HCT116 (cell line): Measurements from ENCODE around the gene VAMP7. TPM values are rescaled to one million over a fixed set of nuclear protein-coding genes. Genes with fewer than 3 reads are reported as not detected.

ENCODE experiments used
- ATAC-seq: fragments of 200-7000 bp; cut with Tn5 transposase; 2 replicates; pipeline ENCODE4 v1.9.1; 2020; ENCODE audit warnings: mild to moderate bottlenecking, moderate library complexity
- BruUV-seq: library from RNA; stranded (reverse); fragments of 400-500 nt; replicated peaks from 2 replicates; lab custom pipeline; 2021; lab: Mats Ljungman, UMichigan
- CTCF ChIA-PET: fragments of 300-600 bp; sonication (Branson Sonifier 250); formaldehyde crosslinking; loops from one replicate; lab custom pipeline; 2021; ENCODE audit warnings: antibody characterized with exemption; lab: Charles Lee
- POLR2A ChIA-PET: fragments of 300-600, 350-600 bp; sonication (Branson Sonifier 250); formaldehyde crosslinking; loops from one replicate; lab custom pipeline; 2021; ENCODE audit warnings: antibody characterized with exemption; lab: Charles Lee
- RAD21 ChIA-PET, 2 experiments: fragments of 300-600 bp; sonication (Branson Sonifier 250); formaldehyde crosslinking; loops; one replicate each; lab custom pipeline; 2023; ENCODE audit warnings: low total read pairs in 2 of 2; ENCODE audit not compliant: uncharacterized antibody in 2 of 2, unreplicated experiment in 2 of 2, low non-redundant PET in 1 of 2; lab: Charles Lee
- DNase-seq: peaks from one replicate; pipeline ENCODE4 v3.0.0-alpha.2; 2010; ENCODE audit warnings: low read depth, low spot score
- H2AFZ ChIP-seq: fragments of 200-600 bp; shearing (Covaris generic), sonication (generic); 2 replicates; pipeline ENCODE4 v1.6.1; 2017; ENCODE audit warnings: low read depth, mixed run types, mixed read lengths, antibody characterized with exemption, low read length; ENCODE audit not compliant: poor library complexity, severe bottlenecking
- H3K27ac ChIP-seq: 2 replicates; pipeline ENCODE4 v1.5.1; 2012; ENCODE audit warnings: low read depth, low read length
- H3K27me3 ChIP-seq: fragments of 200-600 bp; sonication (generic); 2 replicates; pipeline ENCODE4 v1.6.1; 2016; ENCODE audit warnings: mixed run types, low read length, mixed read lengths; ENCODE audit not compliant: insufficient read depth
- H3K36me3 ChIP-seq, 2 experiments: fragments of 200-500 bp in 1 of 2; fragments of 200-600 bp in 1 of 2; sonication (Bioruptor generic) in 1 of 2; sonication (generic) in 1 of 2; 2 replicates each; pipeline versions ENCODE4 v1.5.1 to v1.6.1; 2014 to 2016; ENCODE audit warnings: low read length in 2 of 2, inconsistent platforms in 1 of 2, mixed read lengths in 1 of 2, mixed run types in 1 of 2; ENCODE audit not compliant: insufficient read depth in 2 of 2, control insufficient read depth in 1 of 2
- H3K4me1 ChIP-seq, 2 experiments: fragments of 200-600 bp in 1 of 2; sonication (generic) in 1 of 2; 2 replicates each; pipeline versions ENCODE4 v1.5.1 to v1.6.1; 2012 to 2017; ENCODE audit warnings: low read length in 2 of 2, inconsistent platforms in 1 of 2, mild to moderate bottlenecking in 1 of 2, mixed read lengths in 1 of 2, mixed run types in 1 of 2, moderate library complexity in 1 of 2; ENCODE audit not compliant: insufficient read depth in 2 of 2, control insufficient read depth in 1 of 2
- H3K4me2 ChIP-seq: fragments of 200-600 bp; sonication (generic); 2 replicates; pipeline ENCODE4 v1.6.1; 2017; ENCODE audit warnings: mixed run types, low read length, mixed read lengths
- H3K4me3 ChIP-seq, 2 experiments: fragments of 200-600 bp in 1 of 2; sonication (generic) in 1 of 2; replicated peaks in 1 of 2; 2 replicates each; pipeline ENCODE4 v1.5.1; 2011 to 2016; ENCODE audit warnings: low read length in 2 of 2, control low read depth in 1 of 2, low read depth in 1 of 2, mild to moderate bottlenecking in 1 of 2, mixed read lengths in 1 of 2, mixed run types in 1 of 2
- H3K79me2 ChIP-seq: fragments of 200-600 bp; sonication (generic); 2 replicates; pipeline ENCODE4 v1.6.1; 2017; ENCODE audit warnings: mild to moderate bottlenecking, mixed run types, low read length, moderate library complexity, mixed read lengths; ENCODE audit not compliant: insufficient read depth
- H3K9ac ChIP-seq: fragments of 200-600 bp; sonication (generic); 2 replicates; pipeline ENCODE4 v1.6.1; 2016; ENCODE audit warnings: low read length, mixed read lengths
- H3K9me2 ChIP-seq: fragments of 200-600 bp; sonication (generic), shearing (Covaris generic); 2 replicates; pipeline ENCODE4 v1.6.1; 2017; ENCODE audit warnings: mixed run types, mild to moderate bottlenecking, moderate library complexity; ENCODE audit not compliant: insufficient read depth
- H3K9me3 ChIP-seq, 2 experiments: fragments of 200-500 bp in 1 of 2; fragments of 200-600 bp in 1 of 2; sonication (Bioruptor generic) in 1 of 2; sonication (generic) in 1 of 2; 2 replicates each; pipeline ENCODE4 v1.6.1; 2014 to 2017; ENCODE audit warnings: low read length in 2 of 2, mixed read lengths in 2 of 2, inconsistent platforms in 1 of 2, low read depth in 1 of 2, mild to moderate bottlenecking in 1 of 2, mixed run types in 1 of 2, moderate library complexity in 1 of 2; ENCODE audit not compliant: control insufficient read depth in 1 of 2, insufficient read depth in 1 of 2
- H4K20me1 ChIP-seq: fragments of 200-600 bp; sonication (generic), shearing (Covaris generic); 2 replicates; pipeline ENCODE4 v1.6.1; 2017; ENCODE audit warnings: mixed run types, mild to moderate bottlenecking, moderate library complexity; ENCODE audit not compliant: insufficient read depth
- CBX3 ChIP-seq: IDR thresholded peaks from 2 replicates; pipeline ENCODE4 v1.6.1; 2012; ENCODE audit warnings: low read depth
- CTCF ChIP-seq, 3 experiments: fragments of 200-600 bp in 1 of 3; sonication (generic) in 1 of 3; IDR thresholded peaks in 2 of 3; conservative IDR thresholded peaks in 1 of 3; 2 replicates each; pipeline ENCODE4 v1.5.1; 2012 to 2017; ENCODE audit warnings: low read depth in 2 of 3, low read length in 2 of 3, antibody characterized with exemption in 1 of 3, borderline replicate concordance in 1 of 3, control low read depth in 1 of 3, mild to moderate bottlenecking in 1 of 3, mixed read lengths in 1 of 3, mixed run types in 1 of 3, moderate library complexity in 1 of 3; ENCODE audit not compliant: insufficient read depth in 1 of 3
- EGR1 ChIP-seq: IDR thresholded peaks from 2 replicates; pipeline ENCODE4 v1.6.1; 2012; ENCODE audit warnings: low read depth
- EZH2 ChIP-seq: fragments of 200-600 bp; sonication (generic); IDR thresholded peaks from 2 replicates; pipeline ENCODE4 v1.6.1; 2017; ENCODE audit warnings: antibody characterized with exemption, mixed run types
- EZH2phosphoT487 ChIP-seq: fragments of 200-600 bp; IDR thresholded peaks from 2 replicates; pipeline ENCODE4 v1.6.1; 2018; ENCODE audit warnings: antibody characterized with exemption, borderline replicate concordance
- JUND ChIP-seq: IDR thresholded peaks from 2 replicates; pipeline ENCODE4 v1.6.1; 2012
- MAX ChIP-seq: IDR thresholded peaks from 2 replicates; pipeline ENCODE4 v1.6.1; 2012
- POLR2AphosphoS5 ChIP-seq: IDR thresholded peaks from 2 replicates; pipeline ENCODE4 v1.6.1; 2011; ENCODE audit warnings: mild to moderate bottlenecking, low read depth, low read length, moderate library complexity
- SRF ChIP-seq: IDR thresholded peaks from 2 replicates; pipeline ENCODE4 v1.6.1; 2012; ENCODE audit warnings: low read depth
- YY1 ChIP-seq: IDR thresholded peaks from 2 replicates; pipeline ENCODE4 v1.6.1; 2011; ENCODE audit warnings: low read length, low read depth, moderate library complexity, mild to moderate bottlenecking; ENCODE audit not compliant: insufficient replicate concordance; ENCODE audit errors: extremely low read depth
- ZFX ChIP-seq: fragments of 450-650 bp; IDR thresholded peaks from 2 replicates; pipeline ENCODE4 v1.6.1; 2017
- intact Hi-C: fragments of 100-400 bp; cut with micrococcal nuclease; formaldehyde crosslinking; loops from 2 replicates; pipeline ENCODE4 v1.10.0; 2022
- total RNA-seq: library from RNA; stranded (reverse); gene quantifications from one replicate; pipeline ENCODE4 v1.2.1, GENCODE V29; 2021; ENCODE audit not compliant: unreplicated experiment
- TF ChIP-seq, protein P1 (sequence below): IDR thresholded peaks from 2 replicates; pipeline ENCODE4 v1.6.1; 2012; ENCODE audit warnings: low read depth

The VAMP7 gene
- total RNA-seq, 1 experiment from 2014 or later: 32.8 TPM

GRCh38 chrX:155951237-155951789 lies 70.2 kb downstream of the VAMP7 start:
- ATAC-seq (no peak), DNase-seq (no peak)
- intact Hi-C loops: no loop called here
- POLR2A ChIA-PET: no interaction called here
- Histone ChIP-seq H3K4me3 (no peak overlapping the region), H3K9me3 (no peaks in the 10 kb centered on the region), H3K27ac (no peak overlapping the region), H3K4me2 (no peak overlapping the region), H3K4me1 (no peaks in the 10 kb centered on the region), H2AFZ (no peak overlapping the region), H3K27me3 (no peaks in the 10 kb centered on the region), H3K9me2 (no peaks in the 10 kb centered on the region), H4K20me1 (no peaks in the 10 kb centered on the region), H3K36me3 (no peaks in the 10 kb centered on the region), H3K79me2 (no peaks in the 10 kb centered on the region), H3K9ac (no peak overlapping the region)
- CTCF ChIA-PET: no interaction called here
- BruUV-seq: no TSS peak
- no peak for TF ChIP-seq EZH2
- no peak for TF ChIP-seq JUND
- no peak for TF ChIP-seq SRF
- no peak for TF ChIP-seq YY1
- TF ChIP-seq POLR2AphosphoS5: no peak
- TF ChIP-seq CBX3: no peak
- no peak for TF ChIP-seq MAX
- no peak for TF ChIP-seq EGR1
- TF ChIP-seq ZFX: no peak
- no peak for TF ChIP-seq EZH2phosphoT487
- TF ChIP-seq, protein P1, sequence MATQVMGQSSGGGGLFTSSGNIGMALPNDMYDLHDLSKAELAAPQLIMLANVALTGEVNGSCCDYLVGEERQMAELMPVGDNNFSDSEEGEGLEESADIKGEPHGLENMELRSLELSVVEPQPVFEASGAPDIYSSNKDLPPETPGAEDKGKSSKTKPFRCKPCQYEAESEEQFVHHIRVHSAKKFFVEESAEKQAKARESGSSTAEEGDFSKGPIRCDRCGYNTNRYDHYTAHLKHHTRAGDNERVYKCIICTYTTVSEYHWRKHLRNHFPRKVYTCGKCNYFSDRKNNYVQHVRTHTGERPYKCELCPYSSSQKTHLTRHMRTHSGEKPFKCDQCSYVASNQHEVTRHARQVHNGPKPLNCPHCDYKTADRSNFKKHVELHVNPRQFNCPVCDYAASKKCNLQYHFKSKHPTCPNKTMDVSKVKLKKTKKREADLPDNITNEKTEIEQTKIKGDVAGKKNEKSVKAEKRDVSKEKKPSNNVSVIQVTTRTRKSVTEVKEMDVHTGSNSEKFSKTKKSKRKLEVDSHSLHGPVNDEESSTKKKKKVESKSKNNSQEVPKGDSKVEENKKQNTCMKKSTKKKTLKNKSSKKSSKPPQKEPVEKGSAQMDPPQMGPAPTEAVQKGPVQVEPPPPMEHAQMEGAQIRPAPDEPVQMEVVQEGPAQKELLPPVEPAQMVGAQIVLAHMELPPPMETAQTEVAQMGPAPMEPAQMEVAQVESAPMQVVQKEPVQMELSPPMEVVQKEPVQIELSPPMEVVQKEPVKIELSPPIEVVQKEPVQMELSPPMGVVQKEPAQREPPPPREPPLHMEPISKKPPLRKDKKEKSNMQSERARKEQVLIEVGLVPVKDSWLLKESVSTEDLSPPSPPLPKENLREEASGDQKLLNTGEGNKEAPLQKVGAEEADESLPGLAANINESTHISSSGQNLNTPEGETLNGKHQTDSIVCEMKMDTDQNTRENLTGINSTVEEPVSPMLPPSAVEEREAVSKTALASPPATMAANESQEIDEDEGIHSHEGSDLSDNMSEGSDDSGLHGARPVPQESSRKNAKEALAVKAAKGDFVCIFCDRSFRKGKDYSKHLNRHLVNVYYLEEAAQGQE: no peak
- no peak for TF ChIP-seq CTCF (IDR thresholded peaks at IDR 0.05 in 2 of 3, conservative IDR thresholded peaks at IDR 0.05 in 1 of 3; ENCODE audit: borderline replicate concordance in 1 of 3, insufficient read depth in 1 of 3, low read depth in 2 of 3, low read length in 2 of 3)
- RAD21 ChIA-PET: no interaction called here
